ENCODE measurements around the gene SLC25A20. TPM values are rescaled to one million over a fixed set of nuclear protein-coding genes. Genes with fewer than 3 reads are reported as not detected.

Gene SLC25A20
- polyA plus RNA-seq, 3 donors: 43.6 to 60.8 (median 56.1) TPM

GRCh38 chr3:48826451-48826850 is 72.2 kb downstream of the SLC25A20 start:
- H3K27me3 ChIP-seq (ENCODE audit: control insufficient read depth in 2 of 2, insufficient read depth in 2 of 2, low read length in 2 of 2): no peaks in the 10 kb centered on the region
- DNase-seq: peak in 1 of 3 donors; percentile 27
- H3K4me2 ChIP-seq (replicated peaks; ENCODE audit: extremely low read depth, low read length, poor library complexity, severe bottlenecking): no peak overlapping the region
- intact Hi-C loops (cut with micrococcal nuclease): no loop called here
- H3K36me3 ChIP-seq (replicated peaks in 1 of 2; ENCODE audit: control insufficient read depth in 1 of 2, insufficient read depth in 2 of 2, low read length in 2 of 2): peaks cover 0 to 8% of the 10 kb centered on the region in 2 donors
- H3K79me2 ChIP-seq (ENCODE audit: insufficient read depth, low read length): peaks cover 40% of the 10 kb centered on the region
- H3K9me3 ChIP-seq (replicated peaks in 1 of 2; ENCODE audit: control insufficient read depth in 1 of 2, insufficient read depth in 1 of 2, low read length in 2 of 2): no peaks in the 10 kb centered on the region
- H3K4me1 ChIP-seq (ENCODE audit: control insufficient read depth in 1 of 2, insufficient read depth in 2 of 2, low read length in 2 of 2): no peaks in the 10 kb centered on the region
- no peak overlapping the region for H3K9ac ChIP-seq (ENCODE audit: insufficient read depth, low read length, poor library complexity, severe bottlenecking)
- no peak for TF ChIP-seq CTCF (IDR thresholded peaks at IDR 0.05)
- no peaks in the 10 kb centered on the region for H3K27me3 Mint-ChIP-seq (ENCODE audit: low read depth in 3 of 3)
- 100% methylated on average over 1 of the region's 2 CpGs for WGBS (ENCODE audit: insufficient coverage)
- H2AFZ ChIP-seq (ENCODE audit: insufficient read depth, low read depth, low read length, poor library complexity, severe bottlenecking): no peak overlapping the region
- peaks cover 0 to 2% (median 0%) of the 10 kb centered on the region in 7 donors for H3K9me3 Mint-ChIP-seq
- H4K20me1 ChIP-seq (ENCODE audit: insufficient read depth, low read length): peaks cover 58% of the 10 kb centered on the region
- peaks cover 6 to 14% of the 10 kb centered on the region in 2 donors for H3K36me3 Mint-ChIP-seq
- no peak overlapping the region for H3K27ac Mint-ChIP-seq
- peaks cover 4% of the 10 kb centered on the region for H3K4me1 Mint-ChIP-seq
- H3K27ac ChIP-seq (ENCODE audit: low read depth in 1 of 2, low read length in 2 of 2): no peak overlapping the region
- H3K4me3 Mint-ChIP-seq: no peak overlapping the region
- no peak overlapping the region for H3K4me3 ChIP-seq (replicated peaks in 1 of 3; ENCODE audit: low read depth in 2 of 3, low read length in 3 of 3)

DNA sequence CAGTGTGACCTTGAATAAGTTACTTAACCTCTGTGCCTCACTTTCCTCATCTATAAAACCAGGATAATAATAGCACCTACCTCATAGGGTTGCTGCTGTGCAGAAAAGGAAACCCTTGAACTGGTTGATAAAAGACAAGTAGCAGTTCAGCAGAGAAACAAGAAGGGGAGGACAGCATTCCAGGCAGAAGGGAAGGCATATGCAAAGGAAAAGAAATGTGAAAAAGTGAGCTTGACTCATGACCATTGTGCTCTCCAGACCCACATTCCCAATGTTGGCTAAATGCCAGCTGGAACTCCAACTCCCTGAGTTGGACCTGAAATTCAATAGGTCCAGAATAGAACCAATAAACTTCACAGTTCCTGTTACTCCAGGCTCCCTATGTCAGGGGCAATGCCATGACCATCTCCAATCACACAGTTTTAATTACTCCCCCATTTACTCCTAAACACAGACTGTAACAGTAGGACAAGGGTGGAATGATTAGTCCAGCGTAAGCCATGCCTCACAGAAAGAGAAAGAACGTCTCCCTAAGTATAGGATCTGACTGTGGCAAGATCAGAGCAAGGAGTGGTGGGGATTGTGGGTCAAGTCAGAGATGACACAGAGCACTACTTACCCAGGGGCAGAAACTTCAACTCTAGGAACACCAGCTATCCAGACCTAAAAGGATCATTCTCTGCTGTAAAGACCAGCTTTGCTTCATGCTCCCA is 77.9 kb downstream of the SLC25A20 start:
- peaks cover 31% of the 10 kb centered on the region for H4K20me1 ChIP-seq (ENCODE audit: insufficient read depth, low read length)
- H3K36me3 Mint-ChIP-seq: peaks cover 11 to 17% of the 10 kb centered on the region in 2 donors
- peaks cover 59% of the 10 kb centered on the region for H3K79me2 ChIP-seq (ENCODE audit: insufficient read depth, low read length)
- H3K4me1 Mint-ChIP-seq: peaks cover 4% of the 10 kb centered on the region
- no peak overlapping the region for H3K9ac ChIP-seq (ENCODE audit: insufficient read depth, low read length, poor library complexity, severe bottlenecking)
- H3K9me3 ChIP-seq (replicated peaks in 1 of 2; ENCODE audit: control insufficient read depth in 1 of 2, insufficient read depth in 1 of 2, low read length in 2 of 2): no peaks in the 10 kb centered on the region
- intact Hi-C loops (cut with micrococcal nuclease): no loop called here
- no peak overlapping the region for H2AFZ ChIP-seq (ENCODE audit: insufficient read depth, low read depth, low read length, poor library complexity, severe bottlenecking)
- peaks cover 0 to 2% (median 0%) of the 10 kb centered on the region in 7 donors for H3K9me3 Mint-ChIP-seq
- peaks cover 0 to 8% of the 10 kb centered on the region in 2 donors for H3K36me3 ChIP-seq (replicated peaks in 1 of 2; ENCODE audit: control insufficient read depth in 1 of 2, insufficient read depth in 2 of 2, low read length in 2 of 2)
- H3K4me2 ChIP-seq (replicated peaks; ENCODE audit: extremely low read depth, low read length, poor library complexity, severe bottlenecking): no peak overlapping the region
- no peaks in the 10 kb centered on the region for H3K27me3 ChIP-seq (ENCODE audit: control insufficient read depth in 2 of 2, insufficient read depth in 2 of 2, low read length in 2 of 2)
- no CpG with 5 or more reads among the region's 2 CpGs for WGBS (ENCODE audit: insufficient coverage)
- no peak overlapping the region for H3K4me3 Mint-ChIP-seq
- no peak overlapping the region for H3K27ac ChIP-seq (ENCODE audit: low read depth in 1 of 2, low read length in 2 of 2)
- no peak for TF ChIP-seq CTCF (IDR thresholded peaks at IDR 0.05)
- no peak overlapping the region for H3K4me3 ChIP-seq (replicated peaks in 1 of 3; ENCODE audit: low read depth in 2 of 3, low read length in 3 of 3)
- H3K27ac Mint-ChIP-seq: no peak overlapping the region
- no peak for DNase-seq
- no peaks in the 10 kb centered on the region for H3K27me3 Mint-ChIP-seq (ENCODE audit: low read depth in 3 of 3)
- H3K4me1 ChIP-seq (ENCODE audit: control insufficient read depth in 1 of 2, insufficient read depth in 2 of 2, low read length in 2 of 2): no peaks in the 10 kb centered on the region

Data from CD14-positive monocyte (primary cell).